Measurements from ENCODE around the gene PLS1. TPM values are rescaled to one million over a fixed set of nuclear protein-coding genes. Genes with fewer than 3 reads are reported as not detected.

Gene PLS1
- total RNA-seq, 1 donor from 2014 or later, result not detected

DNA sequence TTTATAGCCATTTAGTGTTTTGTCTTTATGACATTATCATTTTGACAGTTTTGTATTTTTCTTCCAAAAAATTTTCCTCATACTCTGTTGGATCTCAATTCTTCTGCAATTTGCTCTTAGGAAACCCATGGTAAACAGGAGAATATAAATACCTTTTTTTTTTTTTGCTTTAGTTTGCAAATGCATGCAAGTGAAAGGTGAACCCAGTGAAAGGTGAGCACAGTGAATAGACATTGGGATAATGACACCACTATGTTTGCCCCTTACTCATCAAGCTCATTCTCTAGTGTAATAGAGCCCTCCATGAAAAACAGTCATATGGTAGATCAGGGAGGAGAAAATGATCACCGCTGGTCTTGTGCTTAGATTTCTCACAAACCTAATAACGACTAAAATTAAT lies 68.6 kb downstream of the PLS1 start:
- Histone ChIP-seq H3K27me3 (ENCODE audit: control insufficient read depth in 3 of 3, insufficient read depth in 3 of 3, low read length in 3 of 3) (no peaks in the 10 kb centered on the region), H3K27ac (ENCODE audit: low read depth, low read length) (no peak overlapping the region), H3K4me3 (ENCODE audit: low read length in 3 of 3) (no peak overlapping the region)

GRCh38 chr3:142670120-142670519 lies 73.9 kb downstream of the PLS1 start:
- Histone ChIP-seq H3K9me3 (ENCODE audit: control insufficient read depth in 3 of 3, low read length in 3 of 3) (no peaks in the 10 kb centered on the region), H3K4me1 (ENCODE audit: control insufficient read depth in 3 of 3, insufficient read depth in 3 of 3, low read length in 3 of 3) (no peaks in the 10 kb centered on the region), H3K9ac (ENCODE audit: low read depth in 1 of 3, low read length in 3 of 3) (no peak overlapping the region), H3K27me3 (ENCODE audit: control insufficient read depth in 3 of 3, insufficient read depth in 3 of 3, low read length in 3 of 3) (no peaks in the 10 kb centered on the region), H3K27ac (ENCODE audit: low read depth, low read length) (no peak overlapping the region), H3K4me3 (ENCODE audit: low read length in 3 of 3) (no peak overlapping the region), H3K36me3 (ENCODE audit: control insufficient read depth in 3 of 3, insufficient read depth in 3 of 3, low read length in 3 of 3) (no peaks in the 10 kb centered on the region)

More for the DNA sequence above, 68.6 kb downstream of the PLS1 start:
- no peak overlapping the region for H3K9ac ChIP-seq (ENCODE audit: low read depth in 1 of 3, low read length in 3 of 3)
- H3K36me3 ChIP-seq (ENCODE audit: control insufficient read depth in 3 of 3, insufficient read depth in 3 of 3, low read length in 3 of 3), result no peaks in the 10 kb centered on the region
- no peaks in the 10 kb centered on the region for H3K4me1 ChIP-seq (ENCODE audit: control insufficient read depth in 3 of 3, insufficient read depth in 3 of 3, low read length in 3 of 3)
- no peaks in the 10 kb centered on the region for H3K9me3 ChIP-seq (ENCODE audit: control insufficient read depth in 3 of 3, low read length in 3 of 3)

- Histone ChIP-seq H3K27ac (ENCODE audit: low read depth, low read length) (no peak overlapping the region), H3K4me1 (ENCODE audit: control insufficient read depth in 3 of 3, insufficient read depth in 3 of 3, low read length in 3 of 3) (no peaks in the 10 kb centered on the region), H3K27me3 (ENCODE audit: control insufficient read depth in 3 of 3, insufficient read depth in 3 of 3, low read length in 3 of 3) (no peaks in the 10 kb centered on the region), H3K9ac (ENCODE audit: low read depth in 1 of 3, low read length in 3 of 3) (no peak overlapping the region), H3K9me3 (ENCODE audit: control insufficient read depth in 3 of 3, low read length in 3 of 3) (no peaks in the 10 kb centered on the region), H3K4me3 (ENCODE audit: low read length in 3 of 3) (no peak overlapping the region), H3K36me3 (ENCODE audit: control insufficient read depth in 3 of 3, insufficient read depth in 3 of 3, low read length in 3 of 3) (no peaks in the 10 kb centered on the region)
Observed at GRCh38 chr3:142676151-142676550, 80.0 kb downstream of the PLS1 start.

GRCh38 chr3:142680710-142681109 lies 84.5 kb downstream of the PLS1 start:
- no peak overlapping the region for H3K9ac ChIP-seq (ENCODE audit: low read depth in 1 of 3, low read length in 3 of 3)
- no peaks in the 10 kb centered on the region for H3K36me3 ChIP-seq (ENCODE audit: control insufficient read depth in 3 of 3, insufficient read depth in 3 of 3, low read length in 3 of 3)
- no peaks in the 10 kb centered on the region for H3K9me3 ChIP-seq (ENCODE audit: control insufficient read depth in 3 of 3, low read length in 3 of 3)

GRCh38 chr3:142690613-142691012 lies 94.4 kb downstream of the PLS1 start:
- H3K4me1 ChIP-seq (ENCODE audit: control insufficient read depth in 3 of 3, insufficient read depth in 3 of 3, low read length in 3 of 3), result no peaks in the 10 kb centered on the region
- no peak overlapping the region for H3K9ac ChIP-seq (ENCODE audit: low read depth in 1 of 3, low read length in 3 of 3)
- no peaks in the 10 kb centered on the region for H3K9me3 ChIP-seq (ENCODE audit: control insufficient read depth in 3 of 3, low read length in 3 of 3)
- H3K27ac ChIP-seq (ENCODE audit: low read depth, low read length), result no peak overlapping the region
- no peaks in the 10 kb centered on the region for H3K27me3 ChIP-seq (ENCODE audit: control insufficient read depth in 3 of 3, insufficient read depth in 3 of 3, low read length in 3 of 3)
- no peak overlapping the region for H3K4me3 ChIP-seq (ENCODE audit: low read length in 3 of 3)
- H3K36me3 ChIP-seq (ENCODE audit: control insufficient read depth in 3 of 3, insufficient read depth in 3 of 3, low read length in 3 of 3), result no peaks in the 10 kb centered on the region

More at GRCh38 chr3:142680710-142681109, 84.5 kb downstream of the PLS1 start:
- no peak overlapping the region for H3K27ac ChIP-seq (ENCODE audit: low read depth, low read length)
- H3K4me3 ChIP-seq (ENCODE audit: low read length in 3 of 3), result no peak overlapping the region
- no peaks in the 10 kb centered on the region for H3K4me1 ChIP-seq (ENCODE audit: control insufficient read depth in 3 of 3, insufficient read depth in 3 of 3, low read length in 3 of 3)
- no peaks in the 10 kb centered on the region for H3K27me3 ChIP-seq (ENCODE audit: control insufficient read depth in 3 of 3, insufficient read depth in 3 of 3, low read length in 3 of 3)

- H3K27ac ChIP-seq (ENCODE audit: low read depth, low read length), result no peak overlapping the region
- H3K27me3 ChIP-seq (ENCODE audit: control insufficient read depth in 3 of 3, insufficient read depth in 3 of 3, low read length in 3 of 3), result no peaks in the 10 kb centered on the region
- no peaks in the 10 kb centered on the region for H3K9me3 ChIP-seq (ENCODE audit: control insufficient read depth in 3 of 3, low read length in 3 of 3)
- H3K4me1 ChIP-seq (ENCODE audit: control insufficient read depth in 3 of 3, insufficient read depth in 3 of 3, low read length in 3 of 3), result no peaks in the 10 kb centered on the region
- no peak overlapping the region for H3K9ac ChIP-seq (ENCODE audit: low read depth in 1 of 3, low read length in 3 of 3)
- no peaks in the 10 kb centered on the region for H3K36me3 ChIP-seq (ENCODE audit: control insufficient read depth in 3 of 3, insufficient read depth in 3 of 3, low read length in 3 of 3)
- H3K4me3 ChIP-seq (ENCODE audit: low read length in 3 of 3), result no peak overlapping the region
Observed at GRCh38 chr3:142691527-142691926, 95.3 kb downstream of the PLS1 start.

- no peak overlapping the region for H3K4me3 ChIP-seq (ENCODE audit: low read length in 3 of 3)
- no peak overlapping the region for H3K9ac ChIP-seq (ENCODE audit: low read depth in 1 of 3, low read length in 3 of 3)
- H3K4me1 ChIP-seq (ENCODE audit: control insufficient read depth in 3 of 3, insufficient read depth in 3 of 3, low read length in 3 of 3), result no peaks in the 10 kb centered on the region
- no peaks in the 10 kb centered on the region for H3K36me3 ChIP-seq (ENCODE audit: control insufficient read depth in 3 of 3, insufficient read depth in 3 of 3, low read length in 3 of 3)
- no peaks in the 10 kb centered on the region for H3K9me3 ChIP-seq (ENCODE audit: control insufficient read depth in 3 of 3, low read length in 3 of 3)
- H3K27me3 ChIP-seq (ENCODE audit: control insufficient read depth in 3 of 3, insufficient read depth in 3 of 3, low read length in 3 of 3), result no peaks in the 10 kb centered on the region
- no peak overlapping the region for H3K27ac ChIP-seq (ENCODE audit: low read depth, low read length)
Observed at GRCh38 chr3:142693136-142693853, 97.1 kb downstream of the PLS1 start.

- Histone ChIP-seq H3K27me3 (ENCODE audit: control insufficient read depth in 3 of 3, insufficient read depth in 3 of 3, low read length in 3 of 3) (no peaks in the 10 kb centered on the region), H3K9me3 (ENCODE audit: control insufficient read depth in 3 of 3, low read length in 3 of 3) (no peaks in the 10 kb centered on the region), H3K27ac (ENCODE audit: low read depth, low read length) (no peak overlapping the region), H3K4me3 (ENCODE audit: low read length in 3 of 3) (no peak overlapping the region), H3K9ac (ENCODE audit: low read depth in 1 of 3, low read length in 3 of 3) (no peak overlapping the region), H3K36me3 (ENCODE audit: control insufficient read depth in 3 of 3, insufficient read depth in 3 of 3, low read length in 3 of 3) (no peaks in the 10 kb centered on the region), H3K4me1 (ENCODE audit: control insufficient read depth in 3 of 3, insufficient read depth in 3 of 3, low read length in 3 of 3) (no peaks in the 10 kb centered on the region)
Observed at GRCh38 chr3:142694225-142694624, 98.0 kb downstream of the PLS1 start.

GRCh38 chr3:142705198-142705597 lies 109.0 kb downstream of the PLS1 start:
- Histone ChIP-seq H3K9ac (ENCODE audit: low read depth in 1 of 3, low read length in 3 of 3) (no peak overlapping the region), H3K27ac (ENCODE audit: low read depth, low read length) (no peak overlapping the region), H3K9me3 (ENCODE audit: control insufficient read depth in 3 of 3, low read length in 3 of 3) (no peaks in the 10 kb centered on the region), H3K4me3 (ENCODE audit: low read length in 3 of 3) (no peak overlapping the region), H3K27me3 (ENCODE audit: control insufficient read depth in 3 of 3, insufficient read depth in 3 of 3, low read length in 3 of 3) (no peaks in the 10 kb centered on the region), H3K4me1 (ENCODE audit: control insufficient read depth in 3 of 3, insufficient read depth in 3 of 3, low read length in 3 of 3) (no peaks in the 10 kb centered on the region), H3K36me3 (ENCODE audit: control insufficient read depth in 3 of 3, insufficient read depth in 3 of 3, low read length in 3 of 3) (no peaks in the 10 kb centered on the region)

DNA sequence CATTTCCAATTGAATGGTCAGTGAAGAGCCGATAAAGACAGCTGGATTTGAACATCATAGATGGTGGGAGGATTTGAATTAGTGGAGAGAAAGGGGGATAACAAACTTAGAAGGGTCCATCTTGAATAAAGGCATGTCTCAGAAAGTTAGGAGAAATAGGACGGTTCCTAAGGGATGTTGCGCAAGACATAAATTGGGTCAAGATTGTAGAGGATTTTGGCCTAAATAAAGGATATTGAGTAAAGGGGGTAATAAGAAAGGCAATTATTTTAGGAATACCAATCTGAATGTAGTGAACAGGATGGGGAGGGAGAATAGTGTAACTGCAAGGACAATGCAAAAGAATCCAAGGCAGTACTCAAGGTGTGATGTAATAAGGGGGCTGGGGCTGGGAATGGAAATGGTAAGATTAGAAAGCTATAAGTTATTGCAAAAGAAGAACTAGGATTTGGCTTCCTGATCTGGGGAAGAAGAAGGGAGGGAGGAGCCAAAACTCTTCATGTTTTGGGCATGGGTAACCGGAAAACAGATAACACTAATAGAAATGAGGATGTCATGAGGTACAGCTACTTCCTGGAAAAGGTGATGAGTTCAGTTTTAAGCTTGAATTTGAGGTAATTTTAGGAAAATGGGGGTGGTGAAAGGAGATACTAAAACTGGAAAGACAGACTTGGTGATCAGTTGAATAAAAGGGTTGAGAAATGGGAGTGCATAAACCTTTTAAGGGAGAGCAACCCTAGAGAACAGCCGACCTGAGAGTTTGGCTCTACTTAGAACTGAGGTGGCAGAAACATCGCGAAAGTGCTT lies 110.3 kb downstream of the PLS1 start:
- H3K36me3 ChIP-seq (ENCODE audit: control insufficient read depth in 3 of 3, insufficient read depth in 3 of 3, low read length in 3 of 3), result no peaks in the 10 kb centered on the region
- H3K27ac ChIP-seq (ENCODE audit: low read depth, low read length), result no peak overlapping the region
- no peak overlapping the region for H3K4me3 ChIP-seq (ENCODE audit: low read length in 3 of 3)
- H3K9ac ChIP-seq (ENCODE audit: low read depth in 1 of 3, low read length in 3 of 3), result no peak overlapping the region
- H3K27me3 ChIP-seq (ENCODE audit: control insufficient read depth in 3 of 3, insufficient read depth in 3 of 3, low read length in 3 of 3), result no peaks in the 10 kb centered on the region
- H3K9me3 ChIP-seq (ENCODE audit: control insufficient read depth in 3 of 3, low read length in 3 of 3), result no peaks in the 10 kb centered on the region
- H3K4me1 ChIP-seq (ENCODE audit: control insufficient read depth in 3 of 3, insufficient read depth in 3 of 3, low read length in 3 of 3), result no peaks in the 10 kb centered on the region
